H1 (cell line): ENCODE measurements around the gene PCDH18.

ENCODE experiments used
- ATF3 ChIP-seq: IDR thresholded peaks from 2 replicates; pipeline ENCODE4 v1.6.1; 2011; ENCODE audit warnings: low read depth, mild to moderate bottlenecking, low read length; ENCODE audit not compliant: insufficient read depth
- CBX5 ChIP-seq: fragments of 300-800, 300-1000 bp; sonication (generic); IDR thresholded peaks from 2 replicates; pipeline ENCODE4 v1.7.1; 2016; ENCODE audit warnings: antibody characterized with exemption, low read length, low read depth
- CEBPB ChIP-seq: IDR thresholded peaks from 2 replicates; pipeline ENCODE4 v1.6.1; 2012; ENCODE audit warnings: low read depth, low read length
- CTCF ChIP-seq, 3 experiments: IDR thresholded peaks; 1 replicate in 2 of 3; 2 replicates in 1 of 3; pipeline versions ENCODE4 v1.5.1 to v1.6.1; 2011; ENCODE audit warnings: low read length in 3 of 3, mild to moderate bottlenecking in 3 of 3, inconsistent platforms in 2 of 3, low read depth in 1 of 3, moderate library complexity in 1 of 3; ENCODE audit not compliant: insufficient read depth in 1 of 3; ENCODE audit errors: control extremely low read depth in 1 of 3
- EZH2 ChIP-seq: fragments of 200-600 bp; sonication (generic); IDR thresholded peaks from 2 replicates; pipeline ENCODE4 v1.7.1; 2012; ENCODE audit warnings: low read depth, mild to moderate bottlenecking, moderate library complexity, low read length, inconsistent platforms; ENCODE audit not compliant: severe bottlenecking
- JUND ChIP-seq: IDR thresholded peaks from 2 replicates; pipeline ENCODE4 v1.6.1; 2011; ENCODE audit warnings: mild to moderate bottlenecking, improper control_type of control experiment, low read length
- POLR2A ChIP-seq, 2 experiments: IDR thresholded peaks; 1 replicate in 1 of 2; 2 replicates in 1 of 2; pipeline ENCODE4 v1.6.1; 2011; ENCODE audit warnings: low read depth in 2 of 2, low read length in 2 of 2, mild to moderate bottlenecking in 2 of 2; ENCODE audit errors: control extremely low read depth in 1 of 2
- RAD21 ChIP-seq, 2 experiments: IDR thresholded peaks in 1 of 2; conservative IDR thresholded peaks in 1 of 2; 2 replicates each; pipeline ENCODE4 v1.6.1; 2011; ENCODE audit warnings: low read depth in 2 of 2, low read length in 2 of 2, improper control_type of control experiment in 1 of 2, inconsistent platforms in 1 of 2, mild to moderate bottlenecking in 1 of 2, moderate library complexity in 1 of 2
- SRF ChIP-seq: IDR thresholded peaks from 2 replicates; pipeline ENCODE4 v1.6.1; 2011; ENCODE audit warnings: mild to moderate bottlenecking, low read depth, low read length, moderate library complexity
- TAF1 ChIP-seq: IDR thresholded peaks from 2 replicates; pipeline ENCODE4 v1.6.1; 2011; ENCODE audit warnings: mild to moderate bottlenecking, low read depth, low read length
- TBP ChIP-seq: IDR thresholded peaks from 2 replicates; pipeline ENCODE4 v1.6.1; 2011; ENCODE audit warnings: low read depth, low read length, improper control_type of control experiment
- TEAD4 ChIP-seq: IDR thresholded peaks from 2 replicates; pipeline ENCODE4 v1.6.1; 2012; ENCODE audit warnings: low read depth, low read length, inconsistent platforms, mixed read lengths
- USF2 ChIP-seq: IDR thresholded peaks from 2 replicates; pipeline ENCODE4 v1.6.1; 2011; ENCODE audit warnings: low read length, improper control_type of control experiment
- YY1 ChIP-seq: IDR thresholded peaks from 2 replicates; pipeline ENCODE4 v1.6.1; 2011; ENCODE audit warnings: low read depth, mild to moderate bottlenecking, low read length

- TF ChIP-seq TBP (no peak), ATF3 (no peak), CTCF (IDR thresholded peaks at IDR 0.05; ENCODE audit: control extremely low read depth in 1 of 3, insufficient read depth in 1 of 3, low read depth in 1 of 3, low read length in 3 of 3) (no peak), POLR2A (IDR thresholded peaks at IDR 0.05; ENCODE audit: control extremely low read depth in 1 of 2, low read depth in 2 of 2, low read length in 2 of 2) (no peak), TEAD4 (no peak), SRF (no peak), CBX5 (no peak), RAD21 (IDR thresholded peaks at IDR 0.05 in 1 of 2, conservative IDR thresholded peaks at IDR 0.05 in 1 of 2; ENCODE audit: low read depth in 2 of 2, low read length in 2 of 2) (no peak), YY1 (no peak), USF2 (no peak), TAF1 (no peak), JUND (no peak), EZH2 (no peak), CEBPB (no peak)
These were observed 559 bp upstream of the PCDH18 start for GRCh38 chr4:137532869-137533236.
